Left colon (tissue), 2 donors: ENCODE measurements around the gene PGM3. TPM values are rescaled to one million over a fixed set of nuclear protein-coding genes. Genes with fewer than 3 reads are reported as not detected.
A peak's percentile ranks its signal among the peaks of the same experiment; 100 is the strongest.

ENCODE experiments used
- ATAC-seq: fragments of 200-7000 bp; cut with Tn5 transposase; one replicate; pipeline ENCODE4 v1.9.1; 2020; ENCODE audit warnings: mild to moderate bottlenecking, moderate library complexity
- DNase-seq, 2 donors: peaks; one replicate each; pipeline ENCODE4 v3.0.0-alpha.2; 2020
- intact Hi-C, 2 donors: fragments of 100-400 bp; cut with DNase I in 1 of 2; cut with micrococcal nuclease in 1 of 2; formaldehyde crosslinking; loops; one replicate each; pipeline versions ENCODE4 v1.11.2 to v1.14.0; 2022; cut with DNase I, micrococcal nuclease
- total RNA-seq, 2 donors: library from RNA; stranded (reverse); fragmentation: NEBNext Ultra II Directional; extraction: Animal tissue kit (Norgen Biotek cat#: 25700); gene quantifications; one replicate each; pipeline ENCODE4 v1.2.1, GENCODE V29; 2021
- donor health status: DM: no; HTN: no; CAD: no.
- donor health status: DM: yes; HTN: yes; CAD: no.

The PGM3 gene
- total RNA-seq, 2 donors from 2014 or later: 36.8 to 46.7 TPM

GRCh38 chr6:83190626-83191025 is 2.4 kb downstream of the PGM3 start:
- no peak for ATAC-seq
- DNase-seq: no peak
- intact Hi-C loops: no loop called here

GRCh38 chr6:83188501-83188900 is 4.6 kb downstream of the PGM3 start:
- ATAC-seq (no peak), DNase-seq (no peak)
- intact Hi-C loops: no loop called here

GRCh38 chr6:83185096-83185495 is 8.0 kb downstream of the PGM3 start:
- intact Hi-C loops: no loop called here
- no peak for DNase-seq

GRCh38 chr6:83183082-83183828 is 9.8 kb downstream of the PGM3 start:
- ATAC-seq (no peak), DNase-seq (no peak)
- intact Hi-C loops: no loop called here

More at GRCh38 chr6:83185096-83185495, 8.0 kb downstream of the PGM3 start:
- ATAC-seq: no peak

- DNase-seq (no peak), ATAC-seq (no peak)
- intact Hi-C loops: no loop called here
Measured at GRCh38 chr6:83182114-83182513, 11.0 kb downstream of the PGM3 start.

GRCh38 chr6:83180426-83180950 is 12.6 kb downstream of the PGM3 start:
- ATAC-seq (no peak), DNase-seq (no peak)
- intact Hi-C loops: no loop called here

GRCh38 chr6:83176246-83176645 is 16.8 kb downstream of the PGM3 start:
- ATAC-seq (no peak), DNase-seq (no peak)
- intact Hi-C loops: no loop called here

- peak; percentile 29 for ATAC-seq
- intact Hi-C loops: no loop called here
Measured at GRCh38 chr6:83169511-83169910, 23.6 kb downstream of the PGM3 start.

GRCh38 chr6:83169106-83169505 is 24.0 kb downstream of the PGM3 start:
- intact Hi-C loops: no loop called here
- DNase-seq (no peak), ATAC-seq (no peak)

More at GRCh38 chr6:83169511-83169910, 23.6 kb downstream of the PGM3 start:
- no peak for DNase-seq

- no peak for DNase-seq
- intact Hi-C loops: no loop called here
- no peak for ATAC-seq
Measured at GRCh38 chr6:83168556-83168955, 24.5 kb downstream of the PGM3 start.

GRCh38 chr6:83167726-83168278 is 25.3 kb downstream of the PGM3 start:
- intact Hi-C loops: no loop called here
- no peak for DNase-seq
- ATAC-seq: no peak

GRCh38 chr6:83160167-83160566 is 32.9 kb downstream of the PGM3 start:
- DNase-seq: no peak
- ATAC-seq: no peak
- intact Hi-C loops: no loop called here

GRCh38 chr6:83155794-83156193 is 37.3 kb downstream of the PGM3 start:
- ATAC-seq (no peak), DNase-seq (no peak)
- intact Hi-C loops: no loop called here

GRCh38 chr6:83153883-83154521 is 39.1 kb downstream of the PGM3 start:
- intact Hi-C loops: no loop called here
- DNase-seq: no peak
- ATAC-seq: peak; percentile 94

GRCh38 chr6:83152913-83153312 is 40.2 kb downstream of the PGM3 start:
- DNase-seq (no peak), ATAC-seq (peak; percentile 41)
- intact Hi-C loops: no loop called here

- intact Hi-C loops: no loop called here
- DNase-seq: no peak
- ATAC-seq: no peak
Measured at GRCh38 chr6:83151114-83151513, 42.0 kb downstream of the PGM3 start.

- ATAC-seq (peak; percentile 10), DNase-seq (no peak)
Measured at GRCh38 chr6:83138758-83139157, 54.3 kb downstream of the PGM3 start.

GRCh38 chr6:83138118-83138722 is 54.8 kb downstream of the PGM3 start:
- DNase-seq (no peak), ATAC-seq (peak; percentile 88)
- intact Hi-C loops: no loop called here

More at GRCh38 chr6:83138758-83139157, 54.3 kb downstream of the PGM3 start:
- intact Hi-C loops: no loop called here

GRCh38 chr6:83132121-83132520 is 60.9 kb downstream of the PGM3 start:
- intact Hi-C loops: no loop called here
- ATAC-seq (no peak), DNase-seq (no peak)

GRCh38 chr6:83127976-83128375 is 65.1 kb downstream of the PGM3 start:
- ATAC-seq (no peak), DNase-seq (no peak)
- intact Hi-C loops: no loop called here
